Loucy (cell line): Measurements from ENCODE around the gene KLF6.
A peak's percentile ranks its signal among the peaks of the same experiment; 100 is the strongest.

Source experiments
- H2AFZ ChIP-seq: fragments of 200-600 bp; sonication (generic); 2 replicates; pipeline ENCODE4 v1.6.0; 2016; ENCODE audit warnings: antibody characterized with exemption, mild to moderate bottlenecking, low read length, moderate library complexity
- H3F3A ChIP-seq: fragments of 200-600 bp; 2 replicates; pipeline ENCODE4 v1.6.0; 2016; ENCODE audit warnings: antibody characterized with exemption, low read depth, mild to moderate bottlenecking
- H3K27me3 ChIP-seq: fragments of 200-600 bp; sonication (generic); 2 replicates; pipeline ENCODE4 v1.6.1; 2014; ENCODE audit warnings: low read length, mild to moderate bottlenecking; ENCODE audit not compliant: insufficient read depth, poor library complexity, severe bottlenecking
- H3K36me3 ChIP-seq: fragments of 200-600 bp; sonication (generic); 2 replicates; pipeline ENCODE4 v1.6.1; 2016; ENCODE audit warnings: low read length; ENCODE audit not compliant: insufficient read depth
- H3K4me1 ChIP-seq: fragments of 200-600 bp; sonication (generic); 2 replicates; pipeline ENCODE4 v1.5.1; 2014; ENCODE audit warnings: low read length, mild to moderate bottlenecking; ENCODE audit not compliant: insufficient read depth, poor library complexity, severe bottlenecking
- H3K4me2 ChIP-seq: fragments of 200-600 bp; sonication (generic); 2 replicates; pipeline ENCODE4 v1.6.0; 2014; ENCODE audit warnings: antibody characterized with exemption, low read length, low read depth, mild to moderate bottlenecking; ENCODE audit not compliant: poor library complexity, severe bottlenecking
- H3K4me3 ChIP-seq: fragments of 200-600 bp; sonication (generic); 2 replicates; pipeline ENCODE4 v1.5.1; 2014; ENCODE audit warnings: low read length, mild to moderate bottlenecking, mixed read lengths; ENCODE audit not compliant: poor library complexity, severe bottlenecking
- H3K79me2 ChIP-seq: fragments of 200-600 bp; sonication (generic); 2 replicates; pipeline ENCODE4 v1.6.1; 2014; ENCODE audit warnings: low read length; ENCODE audit not compliant: insufficient read depth
- H3K9ac ChIP-seq: fragments of 200-600 bp; sonication (generic); 2 replicates; pipeline ENCODE4 v1.6.0; 2014; ENCODE audit warnings: mild to moderate bottlenecking, low read depth, low read length, moderate library complexity; ENCODE audit not compliant: poor library complexity, severe bottlenecking
- H3K9me2 ChIP-seq: fragments of 200-600 bp; sonication (generic); replicated peaks from 2 replicates; pipeline ENCODE4 v1.6.1; 2016; ENCODE audit warnings: low read depth, low read length, mixed read lengths
- H3K9me3 ChIP-seq: fragments of 200-600 bp; sonication (generic); 2 replicates; pipeline ENCODE4 v1.6.1; 2014; ENCODE audit warnings: mild to moderate bottlenecking, antibody characterized with exemption, low read length, low read depth; ENCODE audit not compliant: insufficient read depth
- H4K20me1 ChIP-seq: fragments of 200-600 bp; sonication (generic); 2 replicates; pipeline ENCODE4 v1.6.0; 2014; ENCODE audit warnings: antibody characterized with exemption, low read length, mild to moderate bottlenecking; ENCODE audit not compliant: insufficient read depth, poor library complexity, severe bottlenecking
- CTCF ChIP-seq: fragments of 200-600 bp; sonication (generic); conservative IDR thresholded peaks from 2 replicates; pipeline ENCODE4 v1.5.1; 2014; ENCODE audit warnings: mild to moderate bottlenecking, antibody characterized with exemption, low read length
- EZH2phosphoT487 ChIP-seq: fragments of 200-600 bp; IDR thresholded peaks from 2 replicates; pipeline ENCODE4 v1.6.1; 2018; ENCODE audit warnings: antibody characterized with exemption, mild to moderate bottlenecking, moderate library complexity, borderline replicate concordance

Gene KLF6

DNA sequence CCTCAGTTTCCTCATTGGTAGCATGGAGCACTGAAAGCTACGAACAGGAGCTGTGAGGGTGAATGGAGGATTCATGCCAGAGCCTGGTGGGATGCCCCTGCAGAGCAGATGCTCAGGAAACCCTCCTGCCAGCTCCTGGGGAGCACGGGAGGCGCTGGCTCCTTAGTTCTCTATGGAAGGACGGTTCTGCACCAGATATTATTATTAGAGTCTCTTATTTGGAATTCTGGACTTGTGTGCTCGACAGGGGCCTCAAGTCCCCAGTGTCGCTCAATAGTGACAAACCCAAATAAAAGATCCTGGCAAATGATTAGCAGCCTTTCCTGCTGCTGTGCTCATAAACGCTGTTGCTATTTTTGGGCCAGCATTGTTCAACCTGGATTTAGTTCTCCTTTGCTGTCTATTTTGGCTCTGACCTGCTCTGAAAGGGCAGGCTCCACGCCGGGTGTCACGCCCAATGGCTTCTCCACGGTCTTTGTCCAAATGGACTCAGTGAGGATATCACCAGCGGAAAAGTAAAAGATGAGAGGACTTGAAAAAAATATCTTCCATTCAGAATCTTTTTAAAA is 23.0 kb upstream of the KLF6 start:
- H2AFZ ChIP-seq, result no peak overlapping the region
- no peaks in the 10 kb centered on the region for H3K36me3 ChIP-seq
- H3K4me1 ChIP-seq, result peaks cover 39% of the 10 kb centered on the region
- H3K9me3 ChIP-seq, result no peaks in the 10 kb centered on the region
- H3F3A ChIP-seq, result no peaks in the 10 kb centered on the region
- H3K4me3 ChIP-seq, result no peak overlapping the region
- no peaks in the 10 kb centered on the region for H4K20me1 ChIP-seq
- H3K27me3 ChIP-seq, result no peaks in the 10 kb centered on the region
- no peaks in the 10 kb centered on the region for H3K9me2 ChIP-seq
- H3K9ac ChIP-seq, result no peak overlapping the region
- TF ChIP-seq EZH2phosphoT487 (no peak), CTCF (no peak)
- H3K4me2 ChIP-seq, result no peak overlapping the region
- no peaks in the 10 kb centered on the region for H3K79me2 ChIP-seq

GRCh38 chr10:3807211-3807927 is 22.4 kb upstream of the KLF6 start:
- H3F3A ChIP-seq, result no peaks in the 10 kb centered on the region
- H3K4me3 ChIP-seq, result no peak overlapping the region

GRCh38 chr10:3806603-3807002 is 21.6 kb upstream of the KLF6 start:
- Histone ChIP-seq H3F3A (no peaks in the 10 kb centered on the region), H4K20me1 (no peaks in the 10 kb centered on the region), H3K36me3 (no peaks in the 10 kb centered on the region), H3K27me3 (no peaks in the 10 kb centered on the region), H3K9me2 (no peaks in the 10 kb centered on the region), H2AFZ (0 out of 2 replicates have a peak overlapping the region, but pooled peaks have one; percentile 18), H3K9me3 (no peaks in the 10 kb centered on the region), H3K9ac (no peak overlapping the region), H3K4me1 (peaks cover 37% of the 10 kb centered on the region), H3K4me3 (no peak overlapping the region), H3K79me2 (no peaks in the 10 kb centered on the region), H3K4me2 (peak overlapping the region; percentile 55)
- TF ChIP-seq CTCF, result no peak
- TF ChIP-seq EZH2phosphoT487, result no peak

More at GRCh38 chr10:3807211-3807927, 22.4 kb upstream of the KLF6 start:
- Histone ChIP-seq H4K20me1 (no peaks in the 10 kb centered on the region), H2AFZ (0 out of 2 replicates have a peak overlapping the region, but pooled peaks have one; percentile 18), H3K9ac (no peak overlapping the region), H3K9me3 (no peaks in the 10 kb centered on the region), H3K4me1 (peaks cover 39% of the 10 kb centered on the region), H3K79me2 (no peaks in the 10 kb centered on the region), H3K36me3 (no peaks in the 10 kb centered on the region), H3K4me2 (no peak overlapping the region), H3K27me3 (no peaks in the 10 kb centered on the region), H3K9me2 (no peaks in the 10 kb centered on the region)
- TF ChIP-seq CTCF, result no peak
- no peak for TF ChIP-seq EZH2phosphoT487
